GM18505 (cell line): Measurements from ENCODE around the gene CDH12.
"Not testable (repeated sequence)": the region's sequence is repeated elsewhere in the genome, so short reads cannot be mapped to it uniquely, and the experiment has no call there.

Experiments
- ATAC-seq: cut with Tn5 transposase; IDR thresholded peaks from one replicate; pipeline ENCODE4 v1.9.1; 2021; ENCODE audit not compliant: unreplicated experiment
- POLR2A ChIP-seq: IDR thresholded peaks from 4 replicates; pipeline ENCODE4 v1.6.1; 2011; ENCODE audit warnings: borderline replicate concordance; ENCODE audit not compliant: insufficient read depth, insufficient read length; ENCODE audit errors: extremely low read depth

The CDH12 gene

DNA sequence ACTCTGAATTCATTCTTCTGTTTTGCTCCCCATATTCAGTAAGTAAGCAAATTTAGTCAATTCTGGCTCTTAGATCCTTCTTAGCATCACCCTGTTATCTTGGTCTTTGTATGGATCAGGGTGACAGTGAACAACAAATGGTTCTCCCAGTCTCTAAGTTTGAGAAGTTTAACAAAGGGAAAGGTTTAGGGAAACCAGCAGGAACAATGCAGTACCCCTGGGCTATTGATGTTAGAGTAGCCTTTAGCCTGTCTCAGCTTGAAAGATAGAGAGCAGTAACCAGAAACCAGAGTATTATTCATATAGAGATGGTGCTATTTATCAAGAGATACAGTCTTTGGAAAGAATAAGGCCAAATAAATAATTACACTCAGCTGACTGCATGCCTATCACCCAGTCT lies 241.8 kb downstream of the CDH12 start:
- ATAC-seq = no peak
- no peak for TF ChIP-seq POLR2A

DNA sequence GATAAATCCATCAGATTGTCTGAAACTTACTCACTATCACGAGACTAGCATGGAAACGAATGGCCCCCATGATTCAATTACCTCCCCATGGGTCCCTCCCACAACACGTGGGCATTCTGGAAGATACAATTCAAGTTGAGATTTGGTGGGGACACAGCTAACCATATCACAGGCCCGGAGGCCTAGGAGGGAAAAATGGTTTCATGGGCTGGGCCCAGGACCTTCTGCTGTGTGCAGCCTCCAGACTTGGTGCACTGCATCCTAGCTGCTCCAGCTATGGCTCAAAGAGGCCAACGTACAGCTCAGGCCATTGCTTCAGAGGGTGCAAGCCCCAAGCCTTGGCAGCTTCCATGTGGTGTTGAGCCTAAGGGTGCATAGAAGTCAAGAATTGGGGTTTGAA lies 245.6 kb downstream of the CDH12 start:
- not testable (repeated sequence) for ATAC-seq

DNA sequence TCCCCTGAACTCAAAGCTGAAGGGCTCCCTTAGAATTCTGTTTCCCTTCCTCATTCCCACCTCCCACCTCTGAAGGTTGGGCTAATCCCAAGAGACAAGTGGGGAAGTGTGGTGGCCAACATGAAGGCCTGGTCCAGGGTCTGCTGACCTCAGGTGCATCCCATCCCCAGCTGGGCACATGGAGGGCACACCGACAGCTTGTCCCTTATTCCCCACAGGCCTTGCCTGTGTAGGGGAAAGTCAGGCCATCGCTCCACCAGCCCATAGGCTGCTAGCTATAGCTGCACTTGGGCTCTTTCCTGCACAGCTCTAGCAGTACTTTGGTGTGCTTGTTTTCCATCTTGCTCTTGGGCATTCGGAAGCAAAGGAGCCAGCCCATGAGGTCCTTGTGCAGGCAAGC lies 247.7 kb downstream of the CDH12 start:
- ATAC-seq = no peak
- TF ChIP-seq POLR2A = no peak

DNA sequence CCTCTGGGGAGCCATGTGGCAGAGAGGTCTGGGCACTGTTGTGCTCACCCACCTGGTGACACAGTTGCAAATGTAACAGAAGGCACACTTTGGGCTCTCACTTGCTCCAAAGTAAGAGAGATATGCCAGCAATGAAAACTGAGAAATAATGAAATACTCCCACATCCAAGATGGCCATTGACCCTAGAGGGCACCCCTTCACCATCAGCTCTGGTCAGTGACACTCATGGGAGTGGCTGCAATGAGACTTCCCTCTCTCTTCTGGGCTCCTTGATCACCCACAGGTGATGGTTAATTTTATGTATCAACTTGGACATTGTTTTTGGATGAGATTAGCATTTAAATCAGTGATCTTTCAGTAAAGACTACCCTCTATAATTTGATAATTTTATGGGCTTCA lies 248.4 kb downstream of the CDH12 start:
- no peak for TF ChIP-seq POLR2A
- ATAC-seq = no peak

DNA sequence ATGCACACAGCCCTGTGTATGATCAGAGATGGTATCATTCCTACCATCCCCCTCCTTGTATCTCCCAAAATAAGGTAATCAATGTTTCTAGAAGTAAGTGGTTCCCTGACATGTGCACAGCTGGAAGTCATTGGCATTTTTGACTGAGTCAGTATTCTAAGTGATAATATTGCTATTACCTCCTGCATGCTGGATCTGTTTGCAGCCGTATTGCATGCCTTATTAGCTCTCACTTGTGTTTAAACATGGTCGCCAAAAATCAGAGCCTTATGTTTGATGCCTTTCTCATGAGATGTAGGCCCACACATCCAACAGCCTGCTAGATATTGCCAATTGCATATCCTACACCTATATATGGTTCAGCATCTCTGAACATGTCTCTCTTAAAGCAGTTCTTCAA lies 254.3 kb downstream of the CDH12 start:
- TF ChIP-seq POLR2A = no peak
- no peak for ATAC-seq

DNA sequence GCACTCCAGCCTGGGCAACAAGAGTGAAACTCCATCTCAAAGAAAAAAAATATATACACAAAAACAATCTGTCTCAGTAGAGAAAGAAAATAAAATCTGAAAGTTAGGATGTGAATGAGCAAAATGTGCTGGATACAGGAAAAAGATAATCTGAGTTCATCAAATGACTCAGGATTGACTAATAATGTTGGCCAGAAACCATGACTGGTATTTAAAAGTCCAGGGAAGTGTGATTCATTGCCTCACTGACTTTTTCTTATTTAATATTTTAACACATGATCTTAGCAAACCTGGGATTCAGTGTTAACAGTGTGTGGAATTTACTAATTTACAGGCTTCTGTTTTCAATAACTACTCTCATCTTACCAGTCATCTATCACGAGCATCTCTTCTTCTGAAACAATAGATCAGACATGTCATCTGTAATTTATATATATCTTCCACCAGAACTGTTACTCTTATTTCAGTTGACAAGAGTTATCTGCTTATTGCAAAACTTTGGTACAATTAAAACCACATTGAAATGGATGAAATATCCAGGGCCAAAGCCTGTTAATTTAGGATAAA lies 256.7 kb downstream of the CDH12 start:
- TF ChIP-seq POLR2A = no peak
- ATAC-seq = no peak

DNA sequence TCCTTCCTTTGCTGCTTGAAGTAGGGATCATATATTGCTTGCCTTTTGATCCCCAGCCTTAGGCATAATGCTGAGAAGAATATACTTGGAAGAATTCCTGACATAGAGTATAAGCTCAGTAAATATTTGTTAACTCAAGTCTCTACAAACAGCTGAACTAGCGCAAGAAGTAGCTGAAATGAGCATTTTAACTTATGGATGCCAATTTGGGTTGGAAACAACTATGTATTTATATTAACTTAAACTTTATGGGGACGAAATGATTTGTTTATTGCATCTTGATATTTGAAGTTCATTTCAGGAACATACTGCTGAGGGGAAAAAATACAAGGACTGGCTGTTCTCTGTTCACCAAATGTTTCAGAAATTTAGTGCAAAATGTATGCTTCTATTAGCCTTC lies 258.7 kb downstream of the CDH12 start:
- no peak for TF ChIP-seq POLR2A
- ATAC-seq = no peak

DNA sequence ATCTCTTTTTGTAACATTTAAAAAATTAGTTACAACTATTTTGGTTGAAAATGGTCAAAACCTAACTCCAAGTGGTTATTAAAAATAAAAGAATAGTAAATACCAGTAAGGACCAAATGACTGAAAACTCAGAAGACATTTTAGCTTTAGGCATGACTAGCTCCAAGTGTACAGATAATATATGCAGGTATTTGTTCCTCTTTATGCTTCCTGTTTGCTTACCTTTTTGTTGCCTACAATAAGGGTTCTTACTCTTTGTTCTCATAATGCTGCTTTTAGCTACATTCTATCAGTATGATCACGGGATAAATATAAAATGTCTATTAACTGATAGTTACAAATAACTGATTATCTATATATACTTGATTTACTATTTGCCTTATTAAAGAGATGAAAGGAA lies 259.6 kb downstream of the CDH12 start:
- TF ChIP-seq POLR2A = no peak
- peak; percentile 79 for ATAC-seq

DNA sequence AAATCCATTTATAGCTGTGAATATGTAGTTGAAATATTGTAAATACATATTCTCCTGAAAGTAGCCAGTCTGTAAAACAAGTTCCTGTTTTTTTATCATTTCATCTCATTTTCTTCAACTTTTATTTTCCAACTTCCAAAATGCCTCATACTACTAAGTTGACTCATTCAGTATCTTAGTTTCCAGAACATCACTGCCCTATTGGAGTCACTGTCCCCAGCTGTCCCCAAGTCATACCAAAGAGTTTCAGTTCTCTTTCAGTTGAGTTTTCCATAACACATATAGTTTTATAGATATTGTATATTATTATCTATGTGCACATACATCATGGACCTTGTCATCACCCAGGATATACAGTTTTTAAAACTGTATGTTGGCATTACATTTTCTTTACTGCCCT lies 261.7 kb downstream of the CDH12 start:
- no peak for TF ChIP-seq POLR2A
- no peak for ATAC-seq

DNA sequence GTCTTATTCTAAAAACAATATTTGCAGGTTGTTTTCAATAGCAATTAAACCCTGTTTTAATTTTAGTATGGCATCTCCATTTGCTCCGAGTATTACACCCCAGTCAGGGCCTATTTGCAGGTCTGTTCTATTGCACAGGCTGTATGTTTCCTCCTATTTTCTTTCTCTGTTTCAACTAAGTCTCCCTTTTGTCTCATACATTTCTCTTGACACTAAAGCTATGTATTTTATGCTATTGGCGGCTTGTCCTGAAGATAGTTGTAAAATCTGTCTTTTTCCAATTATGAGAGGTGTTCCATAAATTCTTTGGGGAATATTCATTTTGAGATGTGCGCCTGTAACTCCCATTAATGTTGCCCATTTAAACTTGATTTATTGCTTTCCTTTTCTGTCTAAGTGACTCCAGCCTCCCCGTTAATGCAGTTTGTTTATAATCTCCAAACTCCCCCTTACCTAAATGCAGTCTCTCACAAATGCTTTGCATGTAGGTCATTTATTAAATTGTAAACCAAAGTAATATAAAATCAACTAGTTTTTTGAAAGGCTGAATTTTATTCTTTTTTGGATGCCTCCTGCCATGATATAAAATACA lies 262.4 kb downstream of the CDH12 start:
- TF ChIP-seq POLR2A = no peak
- ATAC-seq = no peak

DNA sequence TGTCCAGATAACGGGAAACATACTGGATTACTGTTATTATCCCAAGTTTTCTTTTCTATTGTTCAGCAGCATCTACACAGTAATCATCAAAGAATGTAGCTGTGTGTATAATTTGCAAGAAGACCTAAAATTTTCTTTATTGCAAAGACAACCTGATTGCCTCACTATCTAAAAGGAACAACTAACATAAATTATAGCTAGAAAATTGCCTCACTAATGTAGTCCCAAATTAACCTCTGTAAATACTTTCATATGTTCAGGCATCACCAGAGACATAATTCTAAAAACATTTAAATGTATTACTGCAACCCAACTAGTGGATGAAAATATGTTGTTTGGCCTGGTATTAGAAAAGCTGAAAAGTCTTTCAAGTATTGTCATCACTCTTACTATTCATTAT lies 275.4 kb downstream of the CDH12 start:
- ATAC-seq = no peak
- TF ChIP-seq POLR2A = no peak

DNA sequence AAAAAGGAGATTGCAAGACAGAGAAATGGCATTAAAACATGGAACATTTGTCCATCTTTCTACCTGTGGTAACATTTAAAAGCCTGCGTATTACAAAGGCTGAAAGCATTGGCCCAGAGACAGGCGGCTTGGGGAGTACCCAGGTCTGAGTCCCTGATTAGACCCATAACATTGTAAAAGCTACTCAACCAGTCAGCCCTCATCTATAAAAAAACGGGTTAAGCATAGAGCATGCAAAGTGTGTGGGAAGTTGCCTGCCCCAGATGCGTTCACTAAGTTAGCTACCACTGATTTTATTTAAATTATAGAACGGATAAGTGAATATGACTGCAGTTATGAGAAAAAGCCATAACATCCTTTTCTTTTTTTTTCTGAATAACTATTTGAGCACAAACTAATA lies 276.1 kb downstream of the CDH12 start:
- no peak for TF ChIP-seq POLR2A
- ATAC-seq = no peak

DNA sequence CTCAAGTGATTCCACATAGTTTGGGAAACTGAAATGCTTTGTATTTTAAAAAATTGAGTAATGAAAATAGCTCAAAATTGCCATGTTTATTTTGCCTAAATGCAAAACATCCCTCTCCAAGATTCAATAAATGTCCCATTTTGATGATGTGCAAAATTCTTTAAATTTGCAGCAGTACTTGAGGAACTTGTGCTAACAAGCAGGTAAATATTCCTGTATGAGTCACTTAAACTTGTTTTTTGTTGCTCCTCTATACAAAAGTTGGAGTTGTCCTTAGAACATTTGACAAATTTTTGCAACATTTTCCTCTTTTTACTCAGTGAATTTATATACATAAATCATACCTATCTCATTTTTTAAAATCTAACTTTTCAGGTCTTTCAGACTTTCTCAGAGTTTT lies 280.2 kb downstream of the CDH12 start:
- ATAC-seq = no peak

DNA sequence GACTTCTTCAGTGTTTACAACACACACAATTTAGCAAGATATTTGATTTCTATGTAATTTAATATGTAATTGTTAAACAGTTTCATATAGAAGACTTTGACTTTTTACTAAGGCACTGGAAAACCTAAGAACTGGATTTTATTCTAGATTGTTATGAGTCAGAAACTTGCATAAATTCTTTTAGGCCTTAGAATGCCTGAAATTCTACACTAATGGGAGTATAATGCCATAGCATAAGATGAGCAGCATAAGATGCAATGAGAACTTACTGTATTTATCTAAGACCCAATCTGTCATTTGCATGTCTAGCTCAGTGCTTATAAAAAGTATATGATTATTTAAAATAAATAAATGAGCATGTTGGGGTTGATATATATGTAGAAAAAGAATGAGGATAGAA lies 285.2 kb downstream of the CDH12 start:
- no peak for ATAC-seq

More for the DNA sequence above, 280.2 kb downstream of the CDH12 start:
- TF ChIP-seq POLR2A = no peak

DNA sequence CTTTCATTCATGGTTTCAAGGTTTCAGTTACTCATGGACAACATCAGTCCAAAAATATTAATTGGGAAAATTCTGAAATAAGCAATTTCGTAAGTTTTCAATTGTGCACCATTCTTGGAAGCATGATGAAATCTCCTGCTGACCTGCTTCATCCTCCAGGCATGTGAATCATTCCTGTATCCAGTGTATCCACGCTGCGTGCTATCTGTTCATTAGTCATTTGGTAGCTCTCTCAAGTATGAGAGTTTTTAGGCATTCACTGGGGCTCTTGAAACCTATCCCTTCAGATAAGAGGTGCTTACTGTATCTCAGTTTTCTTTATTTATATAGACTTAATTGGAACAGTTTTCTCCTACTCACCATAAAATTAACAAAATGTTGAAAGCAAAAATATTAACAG lies 293.0 kb downstream of the CDH12 start:
- ATAC-seq = no peak
- TF ChIP-seq POLR2A = no peak

More for the DNA sequence above, 285.2 kb downstream of the CDH12 start:
- no peak for TF ChIP-seq POLR2A
